ENCODE results near the gene PARPBP. TPM values are rescaled to one million over a fixed set of nuclear protein-coding genes. Genes with fewer than 3 reads are reported as not detected.

Gene PARPBP
- total and polyA plus RNA-seq, 4 donors: 0.41 to 7.2 (median 2.0) TPM

- H3K27me3 ChIP-seq (ENCODE audit: control insufficient read depth in 1 of 2, insufficient read depth in 2 of 2, low read length in 1 of 2): no peaks in the 10 kb centered on the region
- ATAC-seq (ENCODE audit: low FRiP score): no peak
- 84% methylated on average over 3 of the region's 3 CpGs for WGBS, 2 donors
- no peak for DNase-seq
- H3K27ac ChIP-seq (ENCODE audit: low read depth in 1 of 2, low read length in 2 of 2): no peak overlapping the region
- no peak overlapping the region for H3K4me3 ChIP-seq (ENCODE audit: low read length in 2 of 2)
- intact Hi-C loops (cut with DNase I): loop anchor here in 1 of 2 donors (10.0 kb wide), 1 partner anchor 293 kb away; no protein-coding TSS in a partner anchor
- no peaks in the 10 kb centered on the region for H3K4me1 ChIP-seq (ENCODE audit: control insufficient read depth in 1 of 2, insufficient read depth in 2 of 2, low read length in 2 of 2)
- H3K36me3 ChIP-seq (ENCODE audit: control insufficient read depth in 1 of 2, insufficient read depth in 2 of 2, low read length in 1 of 2): no peaks in the 10 kb centered on the region
- H3K9me3 ChIP-seq (ENCODE audit: control insufficient read depth, low read length): no peaks in the 10 kb centered on the region
Measured at GRCh38 chr12:102201436-102202061, 81.6 kb downstream of the PARPBP start.

- ATAC-seq (ENCODE audit: low FRiP score) (no peak), DNase-seq (no peak)
- H3K27me3 ChIP-seq (ENCODE audit: control insufficient read depth in 1 of 2, insufficient read depth in 2 of 2, low read length in 1 of 2): no peaks in the 10 kb centered on the region
- 67 to 69% methylated on average over 4 of the region's 4 CpGs for WGBS, 2 donors
- H3K36me3 ChIP-seq (ENCODE audit: control insufficient read depth in 1 of 2, insufficient read depth in 2 of 2, low read length in 1 of 2): no peaks in the 10 kb centered on the region
- H3K9me3 ChIP-seq (ENCODE audit: control insufficient read depth, low read length): peaks cover 1% of the 10 kb centered on the region
- intact Hi-C loops (cut with DNase I): loop anchor here in 1 of 2 donors (10.0 kb wide), 1 partner anchor 292 kb away; no protein-coding TSS in a partner anchor
- H3K27ac ChIP-seq (ENCODE audit: low read depth in 1 of 2, low read length in 2 of 2): no peak overlapping the region
- H3K4me1 ChIP-seq (ENCODE audit: control insufficient read depth in 1 of 2, insufficient read depth in 2 of 2, low read length in 2 of 2): no peaks in the 10 kb centered on the region
- H3K4me3 ChIP-seq (ENCODE audit: low read length in 2 of 2): no peak overlapping the region
Measured at GRCh38 chr12:102202556-102202955, 82.6 kb downstream of the PARPBP start.

GRCh38 chr12:102204025-102204424 is 84.0 kb downstream of the PARPBP start:
- no peak overlapping the region for H3K27ac ChIP-seq (ENCODE audit: low read depth in 1 of 2, low read length in 2 of 2)
- no peaks in the 10 kb centered on the region for H3K36me3 ChIP-seq (ENCODE audit: control insufficient read depth in 1 of 2, insufficient read depth in 2 of 2, low read length in 1 of 2)
- DNase-seq (no peak), ATAC-seq (ENCODE audit: low FRiP score) (no peak)
- intact Hi-C loops (cut with DNase I): loop anchor here in 1 of 2 donors (10.0 kb wide), 1 partner anchor 291 kb away; no protein-coding TSS in a partner anchor
- H3K4me3 ChIP-seq (ENCODE audit: low read length in 2 of 2): no peak overlapping the region
- H3K4me1 ChIP-seq (ENCODE audit: control insufficient read depth in 1 of 2, insufficient read depth in 2 of 2, low read length in 2 of 2): no peaks in the 10 kb centered on the region
- peaks cover 1% of the 10 kb centered on the region for H3K9me3 ChIP-seq (ENCODE audit: control insufficient read depth, low read length)
- H3K27me3 ChIP-seq (ENCODE audit: control insufficient read depth in 1 of 2, insufficient read depth in 2 of 2, low read length in 1 of 2): no peaks in the 10 kb centered on the region
- WGBS, 2 donors: 86 to 92% methylated on average over 2 of the region's 2 CpGs

- intact Hi-C loops (cut with DNase I): no loop called here
- H3K4me3 ChIP-seq (ENCODE audit: low read length in 2 of 2): no peak overlapping the region
- H3K4me1 ChIP-seq (ENCODE audit: control insufficient read depth in 1 of 2, insufficient read depth in 2 of 2, low read length in 2 of 2): no peaks in the 10 kb centered on the region
- ATAC-seq (ENCODE audit: low FRiP score) (no peak), DNase-seq (no peak)
- WGBS, 2 donors: 80 to 83% methylated on average over 5 of the region's 5 CpGs
- no peaks in the 10 kb centered on the region for H3K36me3 ChIP-seq (ENCODE audit: control insufficient read depth in 1 of 2, insufficient read depth in 2 of 2, low read length in 1 of 2)
- H3K27me3 ChIP-seq (ENCODE audit: control insufficient read depth in 1 of 2, insufficient read depth in 2 of 2, low read length in 1 of 2): no peaks in the 10 kb centered on the region
- no peak overlapping the region for H3K27ac ChIP-seq (ENCODE audit: low read depth in 1 of 2, low read length in 2 of 2)
- H3K9me3 ChIP-seq (ENCODE audit: control insufficient read depth, low read length): no peaks in the 10 kb centered on the region
Measured at GRCh38 chr12:102215992-102216691, 96.2 kb downstream of the PARPBP start.

GRCh38 chr12:102220736-102221135 is 100.8 kb downstream of the PARPBP start:
- no peaks in the 10 kb centered on the region for H3K36me3 ChIP-seq (ENCODE audit: control insufficient read depth in 1 of 2, insufficient read depth in 2 of 2, low read length in 1 of 2)

GRCh38 chr12:102227954-102228353 is 108.0 kb downstream of the PARPBP start:
- no peaks in the 10 kb centered on the region for H3K36me3 ChIP-seq (ENCODE audit: control insufficient read depth in 1 of 2, insufficient read depth in 2 of 2, low read length in 1 of 2)
- no peaks in the 10 kb centered on the region for H3K4me1 ChIP-seq (ENCODE audit: control insufficient read depth in 1 of 2, insufficient read depth in 2 of 2, low read length in 2 of 2)
- no peak for DNase-seq
- intact Hi-C loops (cut with DNase I): no loop called here
- H3K27ac ChIP-seq (ENCODE audit: low read depth in 1 of 2, low read length in 2 of 2): no peak overlapping the region
- H3K4me3 ChIP-seq (ENCODE audit: low read length in 2 of 2): no peak overlapping the region
- ATAC-seq (ENCODE audit: low FRiP score): no peak
- WGBS, 2 donors: 58 to 66% methylated on average over 5 of the region's 5 CpGs
- H3K27me3 ChIP-seq (ENCODE audit: control insufficient read depth in 1 of 2, insufficient read depth in 2 of 2, low read length in 1 of 2): no peaks in the 10 kb centered on the region
- no peaks in the 10 kb centered on the region for H3K9me3 ChIP-seq (ENCODE audit: control insufficient read depth, low read length)

More at GRCh38 chr12:102220736-102221135, 100.8 kb downstream of the PARPBP start:
- Histone ChIP-seq H3K9me3 (ENCODE audit: control insufficient read depth, low read length) (no peaks in the 10 kb centered on the region), H3K4me1 (ENCODE audit: control insufficient read depth in 1 of 2, insufficient read depth in 2 of 2, low read length in 2 of 2) (no peaks in the 10 kb centered on the region), H3K27ac (ENCODE audit: low read depth in 1 of 2, low read length in 2 of 2) (no peak overlapping the region), H3K27me3 (ENCODE audit: control insufficient read depth in 1 of 2, insufficient read depth in 2 of 2, low read length in 1 of 2) (no peaks in the 10 kb centered on the region), H3K4me3 (ENCODE audit: low read length in 2 of 2) (no peak overlapping the region)
- intact Hi-C loops (cut with DNase I): no loop called here
- ATAC-seq (ENCODE audit: low FRiP score) (no peak), DNase-seq (no peak)

GRCh38 chr12:102232036-102232435 is 112.1 kb downstream of the PARPBP start:
- ATAC-seq (ENCODE audit: low FRiP score): no peak
- Histone ChIP-seq H3K27ac (ENCODE audit: low read depth in 1 of 2, low read length in 2 of 2) (no peak overlapping the region), H3K36me3 (ENCODE audit: control insufficient read depth in 1 of 2, insufficient read depth in 2 of 2, low read length in 1 of 2) (no peaks in the 10 kb centered on the region), H3K4me1 (ENCODE audit: control insufficient read depth in 1 of 2, insufficient read depth in 2 of 2, low read length in 2 of 2) (no peaks in the 10 kb centered on the region), H3K9me3 (ENCODE audit: control insufficient read depth, low read length) (no peaks in the 10 kb centered on the region), H3K27me3 (ENCODE audit: control insufficient read depth in 1 of 2, insufficient read depth in 2 of 2, low read length in 1 of 2) (no peaks in the 10 kb centered on the region), H3K4me3 (ENCODE audit: low read length in 2 of 2) (no peak overlapping the region)
- intact Hi-C loops (cut with DNase I): no loop called here
- DNase-seq: no peak

GRCh38 chr12:102232446-102232845 is 112.5 kb downstream of the PARPBP start:
- 13 to 16% methylated on average over 1 of the region's 1 CpG for WGBS, 2 donors

GRCh38 chr12:102234599-102234998 is 114.6 kb downstream of the PARPBP start:
- no peaks in the 10 kb centered on the region for H3K27me3 ChIP-seq (ENCODE audit: control insufficient read depth in 1 of 2, insufficient read depth in 2 of 2, low read length in 1 of 2)
- no peaks in the 10 kb centered on the region for H3K9me3 ChIP-seq (ENCODE audit: control insufficient read depth, low read length)
- ATAC-seq (ENCODE audit: low FRiP score) (no peak), DNase-seq (no peak)
- no peaks in the 10 kb centered on the region for H3K36me3 ChIP-seq (ENCODE audit: control insufficient read depth in 1 of 2, insufficient read depth in 2 of 2, low read length in 1 of 2)
- no peaks in the 10 kb centered on the region for H3K4me1 ChIP-seq (ENCODE audit: control insufficient read depth in 1 of 2, insufficient read depth in 2 of 2, low read length in 2 of 2)
- WGBS, 2 donors: 77 to 86% methylated on average over 2 of the region's 2 CpGs
- intact Hi-C loops (cut with DNase I): no loop called here
- H3K4me3 ChIP-seq (ENCODE audit: low read length in 2 of 2): no peak overlapping the region
- no peak overlapping the region for H3K27ac ChIP-seq (ENCODE audit: low read depth in 1 of 2, low read length in 2 of 2)

More at GRCh38 chr12:102232446-102232845, 112.5 kb downstream of the PARPBP start:
- DNase-seq: no peak
- Histone ChIP-seq H3K27me3 (ENCODE audit: control insufficient read depth in 1 of 2, insufficient read depth in 2 of 2, low read length in 1 of 2) (no peaks in the 10 kb centered on the region), H3K36me3 (ENCODE audit: control insufficient read depth in 1 of 2, insufficient read depth in 2 of 2, low read length in 1 of 2) (no peaks in the 10 kb centered on the region), H3K4me3 (ENCODE audit: low read length in 2 of 2) (no peak overlapping the region), H3K27ac (ENCODE audit: low read depth in 1 of 2, low read length in 2 of 2) (no peak overlapping the region), H3K9me3 (ENCODE audit: control insufficient read depth, low read length) (no peaks in the 10 kb centered on the region), H3K4me1 (ENCODE audit: control insufficient read depth in 1 of 2, insufficient read depth in 2 of 2, low read length in 2 of 2) (no peaks in the 10 kb centered on the region)
- intact Hi-C loops (cut with DNase I): no loop called here
- peak; percentile 70 for ATAC-seq (ENCODE audit: low FRiP score)
